ENCODE data around the gene LRP1B.

DNA sequence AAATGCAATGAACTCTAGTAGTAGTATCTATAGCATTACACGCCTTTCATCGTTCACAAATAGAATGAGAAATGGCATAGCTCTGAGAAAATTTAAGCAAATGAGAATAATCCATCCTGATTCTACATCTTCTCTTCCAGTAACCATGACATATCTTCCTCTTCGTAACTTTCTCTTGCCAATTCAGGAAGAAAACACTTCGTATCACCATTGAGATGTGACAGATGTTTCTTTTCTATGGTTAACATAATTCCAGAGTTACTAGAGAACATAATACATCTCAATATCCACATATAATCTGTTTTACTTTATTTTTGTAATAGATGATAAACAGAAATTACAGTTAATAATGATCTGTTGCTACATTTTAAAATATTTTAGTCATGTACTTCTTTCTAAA is 1527.4 kb downstream of the LRP1B start:
- TF ChIP-seq EZH2 (IDR thresholded peaks at IDR 0.05; ENCODE audit: insufficient read depth, poor library complexity, severe bottlenecking) = no peak
- no peak for TF ChIP-seq EZH2phosphoT487 (IDR thresholded peaks at IDR 0.05; ENCODE audit: insufficient read depth, low read depth)
